Gastrocnemius medialis (tissue), 4 donors: ENCODE data around the gene LONRF2.

Source experiments
- CTCF ChIP-seq, 5 experiments: fragments of 450-650 bp in 3 of 5; fragments of 200-600 bp in 2 of 5; sonication (generic) in 2 of 5; IDR thresholded peaks in 4 of 5; conservative IDR thresholded peaks in 1 of 5; 1 replicate in 4 of 5; 2 replicates in 1 of 5; pipeline ENCODE4 v1.5.1; 2016 to 2019; ENCODE audit warnings: antibody characterized with exemption in 5 of 5, mild to moderate bottlenecking in 3 of 5, moderate library complexity in 3 of 5
- POLR2A ChIP-seq, 2 donors: fragments of 450-650 bp; IDR thresholded peaks; one replicate each; pipeline ENCODE4 v1.6.1; 2017; ENCODE audit warnings: antibody characterized with exemption in 2 of 2, mild to moderate bottlenecking in 2 of 2, moderate library complexity in 2 of 2

- TF ChIP-seq POLR2A (IDR thresholded peaks at IDR 0.05), result no peak
- no peak for TF ChIP-seq CTCF (IDR thresholded peaks at IDR 0.05 in 4 of 5, conservative IDR thresholded peaks at IDR 0.05 in 1 of 5)
Observed at GRCh38 chr2:100245681-100246080, 76.6 kb downstream of the LONRF2 start.
